Stimulated activated CD4-positive, alpha-beta T cell treated with anti-CD3 and anti-CD28 coated beads, TNF-alpha, amount 100 ng/mL, for 24 hours (primary cell): ENCODE data around the gene TOMM34.

Experiments
- DNase-seq, 3 experiments: peaks; one replicate each; pipeline ENCODE4 v3.0.0-alpha.2; 2020; ENCODE audit warnings: low read depth in 3 of 3

The TOMM34 gene

DNA sequence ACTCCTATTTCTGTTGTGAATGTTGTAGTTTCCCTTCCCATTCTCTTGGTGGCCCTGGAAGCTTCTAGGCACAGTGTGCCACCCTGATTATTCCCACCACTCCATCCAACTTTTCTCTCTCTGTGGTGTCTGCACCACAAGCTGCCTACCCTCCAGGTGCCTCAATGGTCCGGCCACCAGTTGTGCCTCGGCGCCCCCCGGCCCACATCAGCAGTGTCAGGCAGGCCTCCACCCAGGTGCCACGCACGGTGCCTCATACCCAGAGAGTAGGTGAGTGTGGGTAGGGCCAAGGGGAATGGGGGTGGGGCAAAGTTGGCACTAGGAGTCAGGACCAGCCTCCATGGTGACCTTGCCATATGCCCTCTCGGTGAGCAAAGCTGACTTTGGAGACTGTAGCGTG is 27.3 kb downstream of the TOMM34 start:
- no peak for DNase-seq

DNA sequence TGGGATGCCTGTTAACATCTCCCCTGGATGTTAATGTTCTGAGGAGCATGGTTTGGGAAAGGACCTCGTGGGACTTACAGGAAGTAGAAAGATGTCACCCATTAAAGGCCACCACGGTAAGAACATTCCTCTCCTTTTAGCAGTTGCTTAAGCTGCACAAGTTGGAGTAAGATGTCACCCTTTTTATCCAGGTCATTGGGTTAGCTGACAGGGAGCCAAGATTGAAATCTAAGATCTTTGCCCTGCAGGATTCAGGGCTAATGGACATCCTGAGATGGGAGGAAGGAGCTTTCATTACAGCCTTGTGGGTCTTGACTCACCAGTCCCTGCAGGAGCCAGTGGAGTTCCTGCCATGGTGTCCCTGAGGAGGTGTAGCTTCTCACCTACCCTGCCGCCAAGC is 28.3 kb downstream of the TOMM34 start:
- no peak for DNase-seq

DNA sequence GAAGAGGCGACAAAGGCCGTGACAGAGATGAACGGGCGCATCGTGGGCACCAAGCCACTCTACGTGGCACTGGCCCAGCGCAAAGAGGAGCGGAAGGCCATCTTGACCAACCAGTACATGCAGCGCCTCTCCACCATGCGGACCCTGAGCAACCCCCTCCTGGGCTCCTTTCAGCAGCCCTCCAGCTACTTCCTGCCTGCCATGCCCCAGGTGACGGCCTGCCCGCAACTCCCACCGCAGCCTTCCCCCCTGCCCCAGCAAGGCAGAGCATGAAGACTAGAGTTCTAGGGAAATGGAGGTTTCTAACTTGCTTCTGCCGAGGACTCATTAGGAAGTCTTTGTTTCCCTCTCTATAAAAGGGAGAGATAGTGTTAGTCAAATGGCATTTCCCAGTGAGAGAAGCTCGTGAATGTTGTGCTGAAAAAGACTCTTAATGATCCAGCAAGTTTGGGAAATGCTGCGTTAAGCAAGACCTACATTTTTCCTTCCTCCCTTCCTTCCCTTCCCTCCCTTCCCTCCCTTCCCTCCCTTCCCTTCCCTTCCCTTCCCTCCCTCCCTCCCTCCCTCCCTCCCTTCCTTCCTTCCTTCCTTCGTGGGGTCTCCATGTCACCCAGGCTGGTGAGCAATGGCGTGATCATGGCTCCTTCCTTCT is 29.6 kb downstream of the TOMM34 start:
- no peak for DNase-seq

DNA sequence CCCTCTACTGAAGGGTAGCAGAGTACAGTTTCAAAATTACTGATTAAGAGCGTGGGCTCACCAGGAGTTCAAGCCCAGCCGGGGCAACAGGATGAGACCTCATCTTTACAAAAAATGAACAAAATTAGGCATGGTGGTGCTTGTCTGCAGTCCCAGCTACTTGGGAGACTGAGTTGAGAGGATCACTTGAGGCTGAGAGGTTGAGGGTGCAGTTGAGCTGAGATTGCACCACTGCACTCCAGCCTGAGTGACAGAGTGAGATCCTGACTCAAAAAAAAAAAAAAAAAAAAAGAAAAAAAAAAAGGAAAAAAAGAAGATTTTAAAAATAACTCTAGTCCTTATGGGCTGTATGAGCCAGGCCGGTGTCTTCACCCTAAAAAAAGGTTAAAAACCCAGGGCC is 31.6 kb downstream of the TOMM34 start:
- no peak for DNase-seq

DNA sequence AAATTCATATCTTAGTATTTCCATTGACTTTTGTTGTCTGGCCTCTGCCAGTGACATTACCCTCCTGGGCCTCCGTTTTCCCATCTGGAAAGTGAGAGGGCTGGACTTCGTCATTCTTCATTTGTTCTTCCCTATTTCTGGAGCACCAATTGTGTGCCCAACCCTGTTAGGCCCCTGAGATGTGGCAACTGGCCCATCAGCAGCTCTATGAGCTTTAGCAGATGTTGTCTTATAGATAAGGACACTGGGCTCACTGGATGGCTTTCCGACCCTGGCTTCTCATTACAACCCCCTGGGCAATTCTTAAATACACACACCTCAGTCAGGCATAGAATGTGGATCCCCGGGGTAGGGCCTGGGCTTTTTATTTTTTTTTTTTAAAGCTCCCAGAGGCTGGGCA is 35.7 kb downstream of the TOMM34 start:
- no peak for DNase-seq

DNA sequence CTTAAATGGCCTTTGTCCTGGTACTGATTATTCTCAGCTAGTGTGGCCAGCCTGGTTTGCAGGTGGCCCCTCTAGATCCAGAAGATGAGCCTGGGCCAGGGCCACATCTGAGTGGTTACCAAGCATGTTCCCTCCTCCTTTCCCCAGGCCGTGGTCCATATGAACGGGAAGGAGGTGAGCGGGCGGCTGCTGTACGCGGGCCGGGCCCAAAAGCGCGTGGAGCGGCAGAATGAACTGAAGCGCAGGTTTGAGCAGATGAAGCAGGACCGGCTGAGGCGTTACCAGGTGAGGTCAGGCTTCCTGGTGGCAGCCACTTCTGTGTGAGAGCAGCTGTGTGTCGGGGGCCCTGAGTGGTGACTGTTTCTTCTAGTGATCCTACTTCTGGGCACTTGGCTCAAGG is 38.8 kb downstream of the TOMM34 start:
- DNase-seq = no peak

- no peak for DNase-seq
Measured at GRCh38 chr20:44918761-44919160, 41.4 kb downstream of the TOMM34 start.

GRCh38 chr20:44918342-44918741 is 41.9 kb downstream of the TOMM34 start:
- no peak for DNase-seq

GRCh38 chr20:44917399-44917798 is 42.8 kb downstream of the TOMM34 start:
- no peak for DNase-seq

- DNase-seq = no peak
Measured at GRCh38 chr20:44916586-44916985, 43.6 kb downstream of the TOMM34 start.

GRCh38 chr20:44914924-44915323 is 45.3 kb downstream of the TOMM34 start:
- DNase-seq = no peak

GRCh38 chr20:44912189-44912588 is 48.0 kb downstream of the TOMM34 start:
- no peak for DNase-seq

DNA sequence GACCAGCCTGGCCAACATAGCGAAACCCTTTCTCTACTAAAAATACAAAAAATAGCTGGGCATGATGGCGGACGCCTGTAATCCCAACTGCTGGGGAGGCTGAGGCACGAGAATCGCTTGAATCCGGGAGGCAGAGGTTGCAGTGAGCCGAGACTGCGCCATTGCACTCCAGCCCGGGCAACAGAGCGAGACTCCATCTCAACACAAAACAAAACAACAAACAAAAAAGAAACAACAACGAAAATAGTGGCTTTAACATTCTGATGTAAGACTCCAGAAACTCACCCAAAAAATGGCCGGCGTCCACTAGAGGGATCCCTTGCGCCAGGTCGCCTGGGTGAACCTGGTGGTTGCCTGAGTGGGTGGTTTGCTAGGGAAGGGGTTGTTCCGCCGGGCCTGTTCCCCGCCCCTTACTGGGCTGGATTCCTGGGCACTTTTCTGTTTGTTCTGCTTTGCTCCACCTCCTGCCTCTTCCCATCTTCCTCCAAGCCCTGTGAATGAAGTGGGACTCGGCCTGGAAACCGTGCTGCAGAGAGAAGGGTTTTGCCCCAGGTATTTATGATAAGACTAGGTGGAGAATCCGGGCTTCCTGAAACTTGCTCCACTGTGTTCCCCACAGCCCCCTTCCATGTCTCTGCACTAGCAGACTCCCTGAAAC is 48.8 kb downstream of the TOMM34 start:
- DNase-seq = peak; percentile 8 to 57 (median 12)

DNA sequence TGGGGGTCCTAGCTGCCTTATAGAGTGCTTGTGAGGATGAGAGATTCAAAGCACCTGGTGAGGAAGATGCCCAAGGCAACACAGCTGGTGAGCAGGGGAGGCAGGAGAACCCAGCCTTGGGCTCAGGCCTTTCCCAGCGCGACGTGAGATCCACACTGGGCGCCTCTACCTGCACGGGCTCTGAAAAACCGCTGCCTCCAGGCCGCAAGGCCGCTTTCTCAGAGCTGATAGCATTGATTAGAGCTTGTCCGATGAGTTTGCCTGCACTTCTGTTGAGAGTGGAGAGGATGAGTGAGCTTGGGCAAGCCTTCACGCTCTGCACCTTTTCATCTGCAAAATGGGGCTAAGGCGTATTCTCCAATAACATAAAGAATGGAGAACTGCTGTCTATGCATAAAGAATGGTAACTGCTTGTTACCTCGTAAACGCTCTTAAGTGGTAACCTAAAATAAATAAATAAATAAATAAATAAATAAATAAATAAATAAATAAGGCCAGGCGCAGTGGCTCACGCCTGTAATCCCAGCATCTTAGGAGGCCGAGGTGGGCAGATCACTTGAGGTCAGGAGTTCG is 49.4 kb downstream of the TOMM34 start:
- DNase-seq = no peak

- peak; percentile 54 to 81 (median 77) for DNase-seq
Measured at GRCh38 chr20:44909872-44910689, 50.1 kb downstream of the TOMM34 start, which contains the start of gene PABPC1L. Gene PABPC1L (plus strand): TSS chr20:44910060. CDS start chr20:44910144, 84 bp downstream.

- no peak for DNase-seq
Measured at GRCh38 chr20:44908987-44909871, 51.0 kb downstream of the TOMM34 start.

GRCh38 chr20:44904377-44904776 is 55.8 kb downstream of the TOMM34 start:
- no peak for DNase-seq

- DNase-seq = no peak
Measured at GRCh38 chr20:44901974-44902373, 58.2 kb downstream of the TOMM34 start.

DNA sequence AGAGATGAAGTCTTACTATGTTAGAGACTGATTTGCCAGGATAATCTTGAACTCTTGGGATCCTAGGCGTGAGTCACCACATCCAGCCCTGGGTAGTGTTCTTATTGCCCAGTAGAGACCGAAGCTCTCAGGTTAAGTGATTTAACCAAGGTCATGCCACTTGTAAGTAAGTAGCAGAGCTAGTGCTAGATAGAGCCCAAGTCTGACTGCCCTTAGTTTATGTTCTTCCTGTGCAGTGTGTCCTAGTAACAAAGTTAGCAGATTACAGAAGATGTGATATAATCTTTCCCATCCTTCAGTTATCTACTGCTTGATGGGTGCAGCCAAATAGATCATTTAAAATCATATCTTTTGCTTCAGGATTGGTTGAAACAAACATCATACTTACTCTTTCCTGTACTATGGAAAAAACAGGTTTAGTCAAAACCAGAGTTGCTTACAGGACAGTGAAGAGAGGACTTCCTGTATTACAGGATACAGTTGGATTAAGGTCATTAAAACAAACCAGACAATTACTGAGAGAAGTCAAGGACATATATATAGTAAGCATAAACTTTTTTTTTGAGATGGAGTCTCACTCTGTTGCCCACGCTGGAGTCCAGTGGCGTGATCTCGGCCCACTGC is 59.9 kb downstream of the TOMM34 start:
- no peak for DNase-seq

GRCh38 chr20:44897133-44897532 is 63.1 kb downstream of the TOMM34 start:
- no peak for DNase-seq

- DNase-seq = no peak
Measured at GRCh38 chr20:44896583-44896982, 63.6 kb downstream of the TOMM34 start.
